Heart right ventricle (tissue), 16 donors: ENCODE results near the gene MRPL1. TPM values are rescaled to one million over a fixed set of nuclear protein-coding genes. Genes with fewer than 3 reads are reported as not detected.
A peak's percentile ranks its signal among the peaks of the same experiment; 100 is the strongest.

ENCODE experiments used
- ATAC-seq, 8 donors: fragments of 200-7000 bp; cut with Tn5 transposase; one replicate each; pipeline ENCODE4 v1.9.1; 2020; ENCODE audit warnings: mild to moderate bottlenecking in 8 of 8, moderate library complexity in 8 of 8, moderate number of reproducible peaks in 1 of 8
- DNase-seq, 2 donors: peaks; one replicate each; pipeline ENCODE4 v3.0.0-alpha.2; 2020
- H3K27ac ChIP-seq, 10 donors: fragments of 200-600 bp; sonication (generic) in 2 of 10; one replicate each; pipeline versions ENCODE4 v1.5.0 to v1.8.0; 2020 to 2022; ENCODE audit warnings: mild to moderate bottlenecking in 3 of 10
- H3K27me3 ChIP-seq, 7 donors: fragments of 200-600 bp; one replicate each; pipeline ENCODE4 v1.8.0; 2021 to 2022; ENCODE audit warnings: mild to moderate bottlenecking in 2 of 7
- H3K36me3 ChIP-seq, 9 donors: fragments of 200-600 bp; sonication (generic) in 1 of 9; one replicate each; pipeline versions ENCODE4 v1.5.0 to v1.8.0; 2020 to 2022; ENCODE audit warnings: mild to moderate bottlenecking in 2 of 9
- H3K4me1 ChIP-seq, 9 donors: fragments of 200-600 bp; sonication (generic) in 1 of 9; one replicate each; pipeline versions ENCODE4 v1.5.0 to v1.8.0; 2020 to 2022; ENCODE audit warnings: mild to moderate bottlenecking in 4 of 9
- H3K4me3 ChIP-seq, 10 donors: fragments of 200-600 bp; sonication (generic) in 2 of 10; one replicate each; pipeline versions ENCODE4 v1.5.0 to v1.8.0; 2020 to 2022; ENCODE audit warnings: mild to moderate bottlenecking in 7 of 10, moderate library complexity in 2 of 10
- H3K9me3 ChIP-seq, 11 donors: fragments of 200-600 bp in 10 of 11; sonication (generic) in 2 of 11; one replicate each; pipeline versions ENCODE4 v1.5.0 to v1.8.0; 2013 to 2022; ENCODE audit warnings: mild to moderate bottlenecking in 2 of 11, control low read depth in 1 of 11, moderate library complexity in 1 of 11
- CTCF ChIP-seq, 9 donors: fragments of 200-600 bp; sonication (generic) in 2 of 9; IDR thresholded peaks; one replicate each; pipeline versions ENCODE4 v1.5.0 to v1.8.0; 2021 to 2022; ENCODE audit warnings: antibody characterized with exemption in 9 of 9, mild to moderate bottlenecking in 5 of 9, moderate library complexity in 1 of 9
- WGBS, 2 donors: extraction: QIAGEN DNeasy Blood & Tissue Kit; methylation state at CpG; one replicate each; pipeline ENCODE4 v1.1.7; 2013; ENCODE audit warnings: inconsistent platforms in 1 of 2; 5-methylcytosine and 5-hydroxymethylcytosine counted together
- intact Hi-C, 10 donors: fragments of 100-400 bp; cut with DNase I; formaldehyde crosslinking; loops; one replicate each; pipeline versions ENCODE4 v1.11.1 to v1.14.2; 2022
- polyA plus RNA-seq, 2 donors: library from polyadenylated mRNA; stranded (reverse); fragments of 200-250 nt; gene quantifications; one replicate each; pipeline ENCODE4 v1.2.3, GENCODE V29; 2013
- total RNA-seq, 10 donors: library from RNA; stranded (reverse); fragmentation: NEBNext Ultra II Directional in 3 of 10; extraction: Animal tissue kit (Norgen Biotek cat#: 25700) in 3 of 10; gene quantifications; one replicate each; pipeline versions ENCODE4 v1.2.1 to v1.2.4, GENCODE V29; 2021 to 2023
- donor health status: Arrhythmogenic right ventricular cardiomyopathy.
- donor health status: ischemic (EF 13 %, LVEDD 7.1; RV severe dilation, severe dysfunction).
- donor health status: healthy with polysubstance abuse.
- donor health status: DM: no; HTN: yes; CAD: no.
- donor health status: DM: no; HTN: no; CAD: no.
- donor health status: ischemic (EF 25% LVEDD 6.9; RV normal size, moderate dysfunction).
- donor health status: ischemic (EF 25% LVEDD 5.7; RV mildly dilated, moderate dysfunction).
- donor health status: healthy.
- donor health status: DM: yes; HTN: yes; CAD: no.
- donor health status: Ischemic cardiomyopathy.
- donor health status: ischemic (EF 35%, LVEDD 5.7; RV mildly dilated, moderate dysfunction).
- donor health status: nonischemic (EF 11% LVEDD 7.7; RV severe dilation, severe dysfunction).
- donor health status: DM: yes; HTN: yes; CAD: no.
- donor health status: PGD.
- donor health status: ischemic (EF 29% LVEDD 5.4; RV normal size, mild dysfunction).
- donor health status: nonischemic (EF 23%, LVEDD 6.1; RV moderate dilation, normal function).

Gene MRPL1
- total and polyA plus RNA-seq, 12 donors: 29.1 to 57.6 (median 45.8) TPM

- ATAC-seq: no peak
- peak overlapping the region in 2 of 10 donors; percentile 85 to 94 for H3K4me3 ChIP-seq
- WGBS, 2 donors: 53 to 68% methylated on average over 1 of the region's 1 CpG
Measured at GRCh38 chr4:77821775-77822174, 40.9 kb upstream of the MRPL1 start.

GRCh38 chr4:77826275-77826674 lies 36.4 kb upstream of the MRPL1 start:
- no peaks in the 10 kb centered on the region for H3K27me3 ChIP-seq
- peak overlapping the region in 1 of 10 donors; percentile 28 for H3K27ac ChIP-seq
- TF ChIP-seq CTCF (IDR thresholded peaks at IDR 0.05): no peak
- H3K4me1 ChIP-seq: peaks cover 0 to 12% (median 7%) of the 10 kb centered on the region in 9 donors
- no peak overlapping the region for H3K4me3 ChIP-seq
- WGBS, 2 donors: 81 to 83% methylated on average over 6 of the region's 6 CpGs
- DNase-seq (no peak), ATAC-seq (no peak)
- intact Hi-C loops: no loop called here
- H3K36me3 ChIP-seq: no peaks in the 10 kb centered on the region
- no peaks in the 10 kb centered on the region for H3K9me3 ChIP-seq

More at GRCh38 chr4:77821775-77822174, 40.9 kb upstream of the MRPL1 start:
- Histone ChIP-seq H3K9me3 (no peaks in the 10 kb centered on the region), H3K27ac (peak overlapping the region in 7 of 10 donors; percentile 11 to 99 (median 98)), H3K4me1 (peaks cover 0 to 32% (median 26%) of the 10 kb centered on the region in 9 donors), H3K27me3 (no peaks in the 10 kb centered on the region), H3K36me3 (no peaks in the 10 kb centered on the region)
- intact Hi-C loops: loop anchor here in 3 of 10 donors (1.0 to 2.0 kb wide), 2 partner anchors 35 to 41 kb away; partner anchors contain the start of gene MRPL1 (in 2 of the 3)
- no peak for DNase-seq
- no peak for TF ChIP-seq CTCF (IDR thresholded peaks at IDR 0.05)

GRCh38 chr4:77827343-77827742 lies 35.3 kb upstream of the MRPL1 start:
- ATAC-seq (no peak), DNase-seq (no peak)
- peaks cover 0 to 2% (median 0%) of the 10 kb centered on the region in 9 donors for H3K4me1 ChIP-seq

GRCh38 chr4:77833126-77833724 lies 29.4 kb upstream of the MRPL1 start:
- no peak for TF ChIP-seq CTCF (IDR thresholded peaks at IDR 0.05)
- no peak overlapping the region for H3K27ac ChIP-seq
- WGBS, 2 donors: 71 to 80% methylated on average over 2 of the region's 2 CpGs
- DNase-seq (no peak), ATAC-seq (no peak)
- no peaks in the 10 kb centered on the region for H3K36me3 ChIP-seq
- no peak overlapping the region for H3K4me3 ChIP-seq
- intact Hi-C loops: no loop called here
- no peaks in the 10 kb centered on the region for H3K4me1 ChIP-seq
- no peaks in the 10 kb centered on the region for H3K27me3 ChIP-seq
- H3K9me3 ChIP-seq: no peaks in the 10 kb centered on the region

More at GRCh38 chr4:77827343-77827742, 35.3 kb upstream of the MRPL1 start:
- H3K4me3 ChIP-seq: no peak overlapping the region
- H3K9me3 ChIP-seq: no peaks in the 10 kb centered on the region
- peak overlapping the region in 1 of 10 donors; percentile 28 for H3K27ac ChIP-seq
- H3K27me3 ChIP-seq: no peaks in the 10 kb centered on the region
- intact Hi-C loops: no loop called here
- no peaks in the 10 kb centered on the region for H3K36me3 ChIP-seq
- no peak for TF ChIP-seq CTCF (IDR thresholded peaks at IDR 0.05)
